GM19452 (cell line): ENCODE measurements around the gene ALG12.

Experiments
- ATAC-seq: cut with Tn5 transposase; IDR thresholded peaks from one replicate; pipeline ENCODE4 v1.9.1; 2021; ENCODE audit not compliant: unreplicated experiment

Gene ALG12

GRCh38 chr22:49933236-49934159, 15.3 kb upstream of the ALG12 start:
- no peak for ATAC-seq

GRCh38 chr22:49930596-49931412, 12.6 kb upstream of the ALG12 start:
- ATAC-seq: no peak

GRCh38 chr22:49929994-49930575, 11.8 kb upstream of the ALG12 start:
- no peak for ATAC-seq

GRCh38 chr22:49929211-49929979, 11.2 kb upstream of the ALG12 start:
- no peak for ATAC-seq

- no peak for ATAC-seq
These were observed 10.4 kb upstream of the ALG12 start for GRCh38 chr22:49928555-49929210.

GRCh38 chr22:49928185-49928495, 9.9 kb upstream of the ALG12 start:
- no peak for ATAC-seq

- no peak for ATAC-seq
These were observed 9.4 kb upstream of the ALG12 start for GRCh38 chr22:49927483-49928184.

GRCh38 chr22:49926916-49927315, 8.7 kb upstream of the ALG12 start:
- ATAC-seq: no peak

GRCh38 chr22:49925525-49926128, 7.4 kb upstream of the ALG12 start:
- no peak for ATAC-seq

- ATAC-seq: no peak
These were observed 6.0 kb upstream of the ALG12 start for GRCh38 chr22:49924113-49924833.

GRCh38 chr22:49923445-49923844, 5.2 kb upstream of the ALG12 start:
- no peak for ATAC-seq

GRCh38 chr22:49922926-49923325, 4.7 kb upstream of the ALG12 start:
- no peak for ATAC-seq

- ATAC-seq: no peak
These were observed 4.2 kb upstream of the ALG12 start for GRCh38 chr22:49922484-49922883.

- ATAC-seq: no peak
These were observed 3.5 kb upstream of the ALG12 start for GRCh38 chr22:49921508-49922278.

GRCh38 chr22:49920859-49921258, 2.6 kb upstream of the ALG12 start:
- ATAC-seq: no peak

- no peak for ATAC-seq
These were observed 958 bp upstream of the ALG12 start for GRCh38 chr22:49918911-49919881.

GRCh38 chr22:49916831-49917230, 1.4 kb downstream of the ALG12 start:
- ATAC-seq: no peak
